ENCODE data around the gene YWHAE. TPM values are rescaled to one million over a fixed set of nuclear protein-coding genes. Genes with fewer than 3 reads are reported as not detected.

Gene YWHAE
- total and polyA plus RNA-seq, 9 of the 15 experiments (the other 6 are each of a cell fraction or from before 2014, with no cell fraction given): 184 to 727 (median 448) TPM

DNA sequence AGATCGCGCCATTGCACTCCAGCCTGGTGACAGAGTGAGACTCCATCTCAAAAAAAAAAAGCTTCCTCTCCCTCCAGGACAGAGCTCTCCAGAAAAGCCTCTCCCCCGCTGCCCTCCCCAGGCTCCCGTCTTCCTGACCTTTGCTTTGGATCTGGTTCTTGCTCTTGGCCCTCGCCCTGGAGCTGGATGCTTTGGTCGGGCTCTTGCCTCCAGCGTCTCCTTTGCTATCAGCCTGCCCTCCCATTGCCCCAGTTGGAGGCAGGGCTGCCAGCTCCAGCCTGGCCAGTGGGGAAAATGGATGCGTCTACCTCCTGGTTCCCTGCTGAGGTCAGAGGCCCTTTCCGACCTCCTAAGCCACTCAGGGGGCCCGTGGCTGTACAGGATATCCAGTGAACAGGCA lies 84.6 kb downstream of the YWHAE start:
- TF ChIP-seq ZNF134 (CRISPR knock-in tag; conservative IDR thresholded peaks at IDR 0.05) (no peak), CHD4 (IDR thresholded peaks at IDR 0.05; ENCODE audit: insufficient read depth, insufficient replicate concordance, low read depth, low read length, poor library complexity, severe bottlenecking) (no peak), ZNF436 (CRISPR knock-in tag; IDR thresholded peaks at IDR 0.05) (no peak), FIP1L1 (IDR thresholded peaks at IDR 0.05; ENCODE audit: low read depth, low read length, poor library complexity, severe bottlenecking) (no peak), YBX1 (IDR thresholded peaks at IDR 0.05) (no peak), ADNP (tag; IDR thresholded peaks at IDR 0.05) (no peak), CREB5 (CRISPR knock-in tag; IDR thresholded peaks at IDR 0.05) (no peak), TEAD4 (IDR thresholded peaks at IDR 0.05; ENCODE audit: low read length) (no peak), TEAD4 (CRISPR knock-in tag; IDR thresholded peaks at IDR 0.05; ENCODE audit: borderline replicate concordance) (no peak), NCOA6 (IDR thresholded peaks at IDR 0.05) (no peak), THAP12 (CRISPR knock-in tag; IDR thresholded peaks at IDR 0.05) (no peak)
- H3K36me3 ChIP-seq (ENCODE audit: control insufficient read depth, insufficient read depth, low read length): no peaks in the 10 kb centered on the region
- no peaks in the 10 kb centered on the region for H4K20me1 ChIP-seq (replicated peaks; ENCODE audit: control insufficient read depth, insufficient read depth, low read length)
- peaks cover 0 to 9% of the 10 kb centered on the region in 2 experiments; a peak in 2 of 5 replicates for H3K4me1 ChIP-seq (replicated peaks in 1 of 2; ENCODE audit: control insufficient read depth in 2 of 2, insufficient read depth in 2 of 2, low read length in 2 of 2)
- ATAC-seq (no peak), DNase-seq (ENCODE audit: extremely low read depth in 1 of 4, low spot score in 3 of 4) (no peak), FAIRE-seq (no peak)
- no peak overlapping the region; a peak in 1 of 4 replicates for H3K9ac ChIP-seq (ENCODE audit: insufficient read depth in 1 of 2, low read depth in 2 of 2, low read length in 2 of 2)
- no peak overlapping the region for H3K4me2 ChIP-seq (ENCODE audit: insufficient read depth, low read length)
- H3K9me1 ChIP-seq (ENCODE audit: control insufficient read depth, insufficient read depth, low read length): no peaks in the 10 kb centered on the region
- CTCF ChIA-PET (ENCODE audit: low intra/inter-chr PET ratio): no interaction called here
- POLR2A ChIA-PET: no interaction called here
- intact Hi-C loops (cut with micrococcal nuclease) (no loop called here), in situ Hi-C loops (cut with MboI) (no loop called here)
- no peak overlapping the region for H2AFZ ChIP-seq (ENCODE audit: low read depth, low read length)
- H3K4me3 ChIP-seq: no peak overlapping the region
- H3K79me2 ChIP-seq (ENCODE audit: control insufficient read depth, insufficient read depth, low read length): no peaks in the 10 kb centered on the region
- H3K27ac ChIP-seq (ENCODE audit: extremely low read depth, low read depth, low read length): no peak overlapping the region
- H3K9me3 ChIP-seq (replicated peaks; ENCODE audit: control insufficient read depth, insufficient read depth, low read depth, low read length): no peaks in the 10 kb centered on the region
- BruUV-seq (replicated peaks): no TSS peak
- WGBS (ENCODE audit: insufficient coverage, low coverage, missing lambda C conversion rate): 38% methylated on average over 6 of the region's 10 CpGs
- peaks cover 3 to 6% of the 10 kb centered on the region in 2 experiments; a peak in 4 of 5 replicates for H3K27me3 ChIP-seq (ENCODE audit: control insufficient read depth in 2 of 2, insufficient read depth in 2 of 2, low read length in 2 of 2)

All from K562 (cell line).